GM12875 (cell line): Measurements from ENCODE around the gene DDX41.

Experiments
- H3K4me3 ChIP-seq: one replicate; pipeline ENCODE4 v1.5.1; 2011; ENCODE audit warnings: low read depth, low read length, control low read depth
- TF ChIP-seq, protein P1 (sequence below): IDR thresholded peaks from 2 replicates; pipeline ENCODE4 v1.5.1; 2011; ENCODE audit warnings: low read depth, mild to moderate bottlenecking, control low read depth, inconsistent platforms, low read length, moderate library complexity, borderline replicate concordance; ENCODE audit not compliant: insufficient read depth

The DDX41 gene

DNA sequence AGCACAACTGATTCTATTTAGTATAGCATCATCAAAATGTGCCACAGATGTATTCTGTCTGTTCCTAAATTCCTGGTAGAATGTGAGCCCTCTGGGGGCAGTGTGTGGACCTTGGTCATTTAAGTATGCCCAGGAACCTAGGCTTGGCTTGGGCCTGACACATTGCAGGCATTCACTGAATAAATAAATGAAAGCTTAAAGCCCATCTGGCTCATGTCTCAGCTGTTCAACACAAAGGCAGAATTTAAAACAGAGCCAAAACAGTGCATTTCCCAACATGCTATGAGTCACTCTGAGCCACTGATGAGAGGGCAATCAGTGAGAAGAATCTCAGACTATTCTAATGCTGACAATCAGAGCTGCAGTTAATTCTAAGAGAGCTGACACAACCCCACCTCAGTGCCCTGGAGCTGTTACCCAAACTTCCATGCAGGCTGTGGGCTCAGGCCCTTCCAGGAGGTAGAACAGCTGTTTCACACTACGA is 29.5 kb upstream of the DDX41 start:
- H3K4me3 ChIP-seq = no peak overlapping the region
- TF ChIP-seq, protein P1, sequence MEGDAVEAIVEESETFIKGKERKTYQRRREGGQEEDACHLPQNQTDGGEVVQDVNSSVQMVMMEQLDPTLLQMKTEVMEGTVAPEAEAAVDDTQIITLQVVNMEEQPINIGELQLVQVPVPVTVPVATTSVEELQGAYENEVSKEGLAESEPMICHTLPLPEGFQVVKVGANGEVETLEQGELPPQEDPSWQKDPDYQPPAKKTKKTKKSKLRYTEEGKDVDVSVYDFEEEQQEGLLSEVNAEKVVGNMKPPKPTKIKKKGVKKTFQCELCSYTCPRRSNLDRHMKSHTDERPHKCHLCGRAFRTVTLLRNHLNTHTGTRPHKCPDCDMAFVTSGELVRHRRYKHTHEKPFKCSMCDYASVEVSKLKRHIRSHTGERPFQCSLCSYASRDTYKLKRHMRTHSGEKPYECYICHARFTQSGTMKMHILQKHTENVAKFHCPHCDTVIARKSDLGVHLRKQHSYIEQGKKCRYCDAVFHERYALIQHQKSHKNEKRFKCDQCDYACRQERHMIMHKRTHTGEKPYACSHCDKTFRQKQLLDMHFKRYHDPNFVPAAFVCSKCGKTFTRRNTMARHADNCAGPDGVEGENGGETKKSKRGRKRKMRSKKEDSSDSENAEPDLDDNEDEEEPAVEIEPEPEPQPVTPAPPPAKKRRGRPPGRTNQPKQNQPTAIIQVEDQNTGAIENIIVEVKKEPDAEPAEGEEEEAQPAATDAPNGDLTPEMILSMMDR = no peak

DNA sequence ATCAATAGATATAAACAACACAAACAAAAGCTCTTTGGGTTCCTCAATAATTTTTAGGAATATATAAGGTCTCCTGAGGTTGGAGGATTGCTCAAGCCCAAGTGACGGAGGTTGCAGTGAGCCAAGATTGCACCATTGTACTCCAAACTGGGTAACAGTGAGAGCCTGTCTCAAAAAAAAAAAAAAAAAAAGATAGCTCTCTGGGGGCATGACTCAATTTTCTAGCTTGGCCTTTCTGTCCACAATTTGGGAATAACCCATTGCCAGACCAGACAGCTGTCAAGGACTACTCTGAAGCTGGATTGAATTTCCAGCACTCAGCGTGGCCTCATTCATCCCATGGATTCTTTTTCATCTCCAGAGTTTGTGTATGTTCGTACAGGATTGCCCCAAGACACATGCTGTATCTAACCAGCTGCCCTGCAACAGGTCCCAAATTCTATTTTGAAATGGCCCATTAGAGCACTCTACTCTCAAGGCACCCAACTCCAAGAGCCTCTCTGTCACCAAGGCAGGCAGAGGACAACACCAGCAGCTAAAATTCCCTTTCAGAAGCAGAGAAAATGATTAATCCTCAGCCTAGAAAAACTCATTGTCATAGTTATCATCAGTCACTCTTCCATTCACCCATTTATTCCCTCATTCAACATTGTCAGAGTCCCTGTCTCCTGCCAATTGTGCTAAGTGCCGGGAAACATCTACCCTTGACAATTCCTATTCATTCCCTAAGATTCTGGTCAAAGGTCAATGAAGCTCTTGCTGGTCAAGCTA is 28.9 kb upstream of the DDX41 start:
- H3K4me3 ChIP-seq = no peak overlapping the region
- TF ChIP-seq, protein P1 = no peak

DNA sequence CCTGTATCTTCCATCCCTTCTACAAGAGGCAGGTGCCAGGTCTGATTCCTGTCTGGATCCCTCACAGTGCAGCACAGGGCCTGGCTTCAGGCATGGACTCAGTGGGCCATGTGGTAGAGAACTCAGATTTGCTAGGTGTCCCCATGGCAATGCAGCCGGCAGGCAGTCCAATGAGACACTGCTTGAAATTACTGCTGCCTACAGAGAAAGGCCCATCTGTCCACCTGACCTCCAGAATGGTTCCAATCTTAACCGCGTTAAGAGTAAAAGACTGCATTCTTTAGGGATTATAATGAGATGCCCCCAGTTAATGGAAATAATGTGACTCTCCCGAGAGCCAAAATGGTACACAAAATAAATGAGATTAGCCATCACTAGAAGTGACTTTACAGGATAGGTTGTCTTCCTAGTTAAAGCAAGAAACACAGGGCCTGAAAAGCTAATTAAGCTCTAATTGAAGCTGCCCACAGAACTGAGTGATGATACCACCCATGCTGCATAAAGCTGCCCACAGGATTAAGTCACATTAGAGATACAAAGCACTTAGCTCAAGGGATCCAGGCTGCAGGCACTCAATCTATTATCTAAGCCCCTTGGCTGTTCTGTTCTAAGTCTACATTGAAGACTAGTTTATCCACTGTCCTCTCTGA is 26.2 kb upstream of the DDX41 start:
- TF ChIP-seq, protein P1 = no peak
- no peak overlapping the region for H3K4me3 ChIP-seq

DNA sequence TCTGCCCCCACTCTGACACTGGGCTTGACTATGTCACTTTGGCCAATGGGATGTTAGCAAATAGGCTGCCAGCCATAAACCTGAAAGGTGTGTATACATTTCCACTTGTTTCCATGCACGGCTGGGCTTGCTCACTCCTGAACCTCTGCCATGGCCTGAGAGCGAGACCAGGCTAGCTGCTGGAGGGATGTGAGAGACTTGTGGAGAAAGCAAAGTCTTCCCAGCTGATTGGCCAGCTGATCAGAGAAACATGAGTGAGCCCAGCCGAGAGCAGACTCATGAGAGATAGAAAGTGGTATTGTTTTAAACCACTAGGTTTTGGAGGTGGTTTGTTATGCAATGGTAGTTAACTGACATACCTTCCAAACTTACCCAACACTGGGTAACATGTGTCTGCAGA is 23.7 kb upstream of the DDX41 start:
- no peak overlapping the region for H3K4me3 ChIP-seq
- TF ChIP-seq, protein P1 = no peak

DNA sequence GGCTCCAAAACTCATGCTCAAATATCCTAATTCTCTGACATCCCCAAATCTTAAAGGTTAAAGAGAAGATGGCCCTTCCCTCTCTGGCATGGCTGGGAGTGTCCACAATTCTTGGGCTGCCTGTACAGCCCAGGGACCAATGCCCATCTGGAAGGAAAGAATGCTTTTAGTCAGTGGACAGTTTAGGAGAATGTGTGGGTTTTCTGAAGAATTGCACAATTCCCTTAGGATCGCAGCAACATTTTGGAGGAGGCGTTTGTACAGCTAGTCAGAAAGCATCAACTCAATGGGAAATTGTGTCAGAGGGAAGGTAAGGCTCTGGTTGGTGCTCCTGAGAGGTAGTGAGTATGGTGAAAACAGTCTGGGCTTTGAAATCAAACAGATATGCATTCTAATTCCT is 22.6 kb upstream of the DDX41 start:
- no peak overlapping the region for H3K4me3 ChIP-seq
- TF ChIP-seq, protein P1 = no peak

DNA sequence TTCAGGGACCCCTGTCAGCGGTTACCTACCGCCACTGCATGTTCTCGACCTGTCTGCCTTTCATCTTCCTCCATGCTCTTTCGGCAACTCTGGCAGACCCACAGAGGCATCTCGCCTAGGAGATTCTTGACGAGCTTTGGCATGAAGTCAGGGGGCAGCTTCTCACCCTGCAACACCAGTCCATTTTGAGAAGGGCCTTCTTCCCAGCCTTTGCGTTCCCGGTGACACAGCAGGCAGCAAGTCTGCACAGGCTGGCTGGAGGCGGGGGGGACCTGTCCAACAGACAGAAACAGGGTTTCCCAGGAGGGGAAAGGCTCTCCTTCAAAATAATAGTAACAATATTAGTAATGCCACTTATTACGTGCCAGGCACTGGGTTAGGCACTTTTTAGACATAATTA is 22.1 kb upstream of the DDX41 start:
- no peak overlapping the region for H3K4me3 ChIP-seq
- TF ChIP-seq, protein P1 = no peak
